Measurements from ENCODE around the gene TOLLIP.

DNA sequence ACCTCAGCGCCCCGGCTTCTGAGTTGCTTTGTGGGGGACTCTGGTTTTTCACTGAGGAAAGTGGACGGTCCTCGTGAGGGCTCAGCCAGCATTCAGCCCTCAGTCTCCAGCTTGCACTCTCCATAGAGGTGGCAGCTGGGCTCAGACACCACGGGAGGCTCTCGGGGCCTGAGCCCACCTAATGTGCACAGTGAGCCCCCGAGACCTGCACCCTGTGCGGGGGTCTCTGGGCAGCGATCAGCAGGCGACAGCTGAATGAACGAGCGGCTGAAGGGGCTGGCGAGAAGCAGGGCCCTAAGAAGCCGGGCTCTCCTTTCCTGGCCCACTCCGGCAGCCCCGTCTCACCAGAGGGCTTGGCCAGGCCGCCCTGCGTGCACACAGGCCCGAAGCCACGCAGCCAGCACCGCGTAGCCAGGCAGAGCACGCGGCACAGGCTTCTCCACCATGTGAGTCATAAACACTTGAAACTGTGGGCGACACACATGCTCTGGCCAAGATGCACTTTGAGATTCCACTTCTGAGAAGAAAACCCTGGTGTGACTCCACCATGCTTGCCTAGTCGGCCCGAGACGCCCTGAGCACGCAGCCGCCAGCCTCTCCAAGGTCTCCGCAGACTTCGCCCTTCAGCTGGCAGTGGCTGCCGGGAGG, 28.0 kb downstream of the TOLLIP start:
- TF ChIP-seq EZH2 (IDR thresholded peaks at IDR 0.05) (no peak), POLR2AphosphoS5 (IDR thresholded peaks at IDR 0.05; ENCODE audit: borderline replicate concordance, low read depth, low read length) (no peak), FOXP2 (optimal IDR thresholded peaks at IDR 0.05; ENCODE audit: control extremely low read depth, extremely low read length, insufficient read depth) (no peak)
